ENCODE results near the gene PIK3CA.
"Not testable (repeated sequence)": the region's sequence is repeated elsewhere in the genome, so short reads cannot be mapped to it uniquely, and the experiment has no call there.

PIK3CA gene

DNA sequence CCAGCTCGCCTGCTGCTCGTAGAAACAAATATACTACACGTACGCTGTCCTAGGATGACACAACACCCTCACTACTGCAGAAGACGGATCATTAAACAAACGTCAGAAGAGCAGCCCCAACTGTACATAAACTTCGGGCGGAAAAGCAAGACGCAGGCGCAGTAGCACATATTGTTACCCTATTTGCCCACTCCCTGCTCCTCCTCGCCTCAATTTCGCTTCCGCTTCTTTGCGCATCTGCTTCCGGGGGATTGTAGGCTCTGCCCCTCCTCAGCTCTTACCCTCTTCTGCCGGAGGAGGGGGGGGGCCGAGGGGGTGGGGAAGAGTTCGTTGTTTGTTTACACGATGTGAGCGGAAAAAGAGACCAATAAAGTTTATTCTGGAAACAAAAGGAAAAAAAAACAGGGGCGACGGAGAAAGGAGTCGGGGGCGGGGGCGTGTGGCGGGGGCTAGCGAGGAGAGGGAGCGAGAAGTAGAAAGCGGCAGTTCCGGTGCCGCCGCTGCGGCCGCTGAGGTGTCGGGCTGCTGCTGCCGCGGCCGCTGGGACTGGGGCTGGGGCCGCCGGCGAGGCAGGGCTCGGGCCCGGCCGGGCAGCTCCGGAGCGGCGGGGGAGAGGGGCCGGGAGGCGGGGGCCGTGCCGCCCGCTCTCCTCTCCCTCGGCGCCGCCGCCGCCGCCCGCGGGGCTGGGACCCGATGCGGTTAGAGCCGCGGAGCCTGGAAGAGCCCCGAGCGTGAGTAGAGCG lies at the start of gene PIK3CA:
TSS of gene PIK3CA (plus strand) at position 485 of the 743 bp plus-strand sequence. CDS start 50,469 bp downstream, outside the sequence.
- in situ Hi-C loops (cut with MboI; ENCODE audit: low sequenced_read_pairs), result no loop called here

DNA sequence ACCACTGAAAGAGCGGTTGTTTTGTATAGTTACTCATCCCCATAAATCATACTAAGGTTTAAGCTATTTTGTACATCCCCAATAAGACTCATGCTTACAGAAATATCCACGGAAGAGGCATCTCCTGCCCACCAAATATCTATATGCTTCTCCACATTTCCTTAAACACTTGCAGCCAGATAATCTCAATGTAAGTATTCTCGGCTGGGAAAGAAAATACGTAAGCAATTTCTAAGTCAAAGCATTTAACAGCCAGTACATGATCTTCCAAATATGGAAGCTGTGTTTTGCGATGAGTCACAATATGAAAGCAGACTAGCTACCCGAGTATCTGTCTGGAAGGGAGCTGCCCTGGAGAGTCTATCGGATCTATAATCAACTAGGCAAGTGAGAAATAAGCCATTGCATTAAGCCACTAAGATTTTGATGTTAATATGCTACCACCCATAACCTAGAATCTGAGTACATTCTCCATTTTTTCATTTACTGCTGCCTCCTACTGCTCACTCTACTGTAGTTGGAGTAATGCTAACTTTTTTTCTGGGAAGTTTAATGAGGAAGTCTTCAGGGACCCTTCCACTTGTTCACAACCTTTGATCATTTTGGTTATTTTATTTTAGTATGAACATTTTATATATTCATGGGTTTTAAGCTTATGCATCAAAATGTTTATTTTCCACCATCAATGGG lies 49.6 kb upstream of the PIK3CA start:
- in situ Hi-C loops (cut with MboI; ENCODE audit: low sequenced_read_pairs), result no loop called here

GRCh38 chr3:179100652-179101051 lies 47.5 kb upstream of the PIK3CA start:
- in situ Hi-C loops (cut with MboI; ENCODE audit: low sequenced_read_pairs), result no loop called here

- in situ Hi-C loops (cut with MboI; ENCODE audit: low sequenced_read_pairs), result no loop called here
Measured at GRCh38 chr3:179105881-179106280, 42.3 kb upstream of the PIK3CA start.

- in situ Hi-C loops (cut with MboI; ENCODE audit: low sequenced_read_pairs), result no loop called here
Measured at GRCh38 chr3:179107617-179108016, 40.5 kb upstream of the PIK3CA start.

GRCh38 chr3:179108086-179108485 lies 40.1 kb upstream of the PIK3CA start:
- in situ Hi-C loops (cut with MboI; ENCODE audit: low sequenced_read_pairs), result no loop called here

DNA sequence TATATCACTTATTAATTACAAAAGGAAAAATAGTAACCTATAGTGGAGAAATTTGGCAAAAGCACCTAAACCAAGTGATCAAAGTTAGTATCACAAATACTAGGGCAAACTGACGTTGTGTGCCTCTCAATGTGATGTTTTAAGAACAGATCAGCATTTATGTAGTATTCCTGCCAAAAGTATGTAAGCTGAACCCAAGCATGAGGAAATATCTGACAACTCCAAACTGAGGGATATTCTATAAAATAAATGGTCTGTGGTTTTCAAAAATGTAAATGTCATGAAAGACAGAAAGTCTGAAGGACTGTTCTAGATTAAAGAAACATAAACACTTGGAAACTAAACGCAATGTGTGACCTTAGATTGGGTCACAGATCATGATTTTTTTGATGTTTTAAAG lies 34.3 kb upstream of the PIK3CA start:
- in situ Hi-C loops (cut with MboI; ENCODE audit: low sequenced_read_pairs), result no loop called here

DNA sequence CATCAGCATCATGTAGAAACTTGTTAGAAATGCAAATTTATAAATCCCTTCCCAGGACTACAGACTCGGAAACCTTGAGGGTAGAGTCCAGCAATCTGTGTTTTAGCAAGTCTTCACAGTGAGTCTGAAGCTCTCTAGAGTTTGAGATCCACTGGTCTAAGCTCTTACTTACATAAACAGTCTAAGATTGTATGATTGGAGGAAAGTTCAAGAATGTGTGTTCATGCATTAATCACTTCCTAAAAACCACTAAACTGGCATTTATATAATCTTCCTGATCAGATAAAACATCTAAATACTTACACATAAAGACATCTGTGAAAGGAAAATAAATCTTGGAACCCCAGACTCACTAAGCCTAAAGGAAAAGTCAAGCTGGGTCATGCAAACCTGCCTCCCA lies 32.7 kb upstream of the PIK3CA start:
- in situ Hi-C loops (cut with MboI; ENCODE audit: low sequenced_read_pairs), result not testable (repeated sequence)

- in situ Hi-C loops (cut with MboI; ENCODE audit: low sequenced_read_pairs), result no loop called here
Measured at GRCh38 chr3:179116816-179117215, 31.3 kb upstream of the PIK3CA start.

DNA sequence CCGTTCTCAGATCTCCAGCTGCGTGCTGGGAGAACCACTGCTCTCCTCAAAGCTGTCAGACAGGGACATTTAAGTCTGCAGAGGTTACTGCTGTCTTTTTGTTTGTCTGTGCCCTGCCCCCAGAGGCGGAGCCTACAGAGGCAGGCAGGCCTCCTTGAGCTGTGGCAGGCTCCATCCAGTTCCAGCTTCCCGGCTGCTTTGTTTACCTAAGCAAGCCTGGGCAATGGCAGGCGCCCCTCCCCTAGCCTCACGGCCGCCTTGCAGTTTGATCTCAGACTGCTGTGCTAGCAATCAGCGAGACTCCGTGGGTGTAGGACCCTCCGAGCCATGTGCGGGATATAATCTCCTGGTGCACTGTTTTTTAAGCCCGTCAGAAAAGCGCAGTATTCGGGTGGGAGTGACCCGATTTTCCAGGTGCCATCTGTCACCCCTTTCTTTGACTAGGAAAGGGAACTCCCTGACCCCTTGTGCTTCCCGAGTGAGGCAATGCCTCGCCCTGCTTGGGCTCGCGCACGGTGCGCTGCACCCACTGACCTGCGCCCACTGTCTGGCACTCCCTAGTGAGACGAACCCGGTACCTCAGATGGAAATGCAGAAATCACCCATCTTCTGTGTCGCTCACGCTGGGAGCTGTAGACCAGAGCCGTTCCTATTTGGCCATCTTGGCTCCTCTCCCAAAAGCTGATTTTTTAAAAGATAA lies 15.8 kb upstream of the PIK3CA start:
- in situ Hi-C loops (cut with MboI; ENCODE audit: low sequenced_read_pairs), result not testable (repeated sequence)

DNA sequence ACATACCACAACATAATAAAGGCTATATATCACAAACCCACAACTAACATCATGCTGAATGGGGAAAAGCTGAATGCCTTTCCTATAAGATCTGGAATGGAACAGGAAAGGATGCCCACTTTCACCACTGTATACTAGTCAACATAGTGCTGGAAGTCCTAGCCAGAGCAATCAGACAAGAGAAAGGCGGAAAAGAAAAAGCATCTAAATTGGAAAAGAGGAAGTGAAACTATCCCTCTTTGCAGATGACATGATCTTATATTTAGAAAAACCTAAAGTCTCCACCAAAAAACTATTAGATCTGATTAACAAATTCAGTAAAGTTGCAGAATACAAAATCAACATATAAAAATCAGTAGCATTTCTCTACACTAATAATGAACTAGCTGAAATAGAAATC lies 14.6 kb upstream of the PIK3CA start:
- in situ Hi-C loops (cut with MboI; ENCODE audit: low sequenced_read_pairs), result no loop called here

- in situ Hi-C loops (cut with MboI; ENCODE audit: low sequenced_read_pairs), result no loop called here
Measured at GRCh38 chr3:179136195-179136594, 12.0 kb upstream of the PIK3CA start.

GRCh38 chr3:179141890-179142289 lies 6.3 kb upstream of the PIK3CA start:
- in situ Hi-C loops (cut with MboI; ENCODE audit: low sequenced_read_pairs), result no loop called here

- in situ Hi-C loops (cut with MboI; ENCODE audit: low sequenced_read_pairs), result no loop called here
Measured at GRCh38 chr3:179146911-179147513, 1.1 kb upstream of the PIK3CA start.

DNA sequence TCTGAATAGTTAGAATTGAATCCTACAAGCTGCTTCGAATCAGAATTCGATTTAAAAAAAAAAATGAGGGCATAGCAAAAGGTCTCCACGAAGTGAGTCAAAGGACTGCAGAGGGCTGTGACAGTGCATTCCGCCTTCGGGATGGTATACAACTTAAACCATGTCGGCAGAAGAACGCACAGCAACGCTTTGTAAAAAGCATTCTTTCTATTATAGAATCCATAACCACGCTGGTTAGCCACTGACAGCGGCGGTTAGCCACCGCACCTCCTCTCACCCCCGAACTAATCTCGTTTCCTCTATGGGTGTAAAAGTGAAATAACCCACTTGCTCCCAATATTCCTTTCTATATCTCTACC lies 664 bp upstream of the PIK3CA start:
- in situ Hi-C loops (cut with MboI; ENCODE audit: low sequenced_read_pairs), result no loop called here

- in situ Hi-C loops (cut with MboI; ENCODE audit: low sequenced_read_pairs), result no loop called here
Measured at GRCh38 chr3:179148616-179149405, 654 bp downstream of the PIK3CA start.

GRCh38 chr3:179149406-179149867 lies 1.3 kb downstream of the PIK3CA start:
- in situ Hi-C loops (cut with MboI; ENCODE audit: low sequenced_read_pairs), result no loop called here

- in situ Hi-C loops (cut with MboI; ENCODE audit: low sequenced_read_pairs), result no loop called here
Measured at GRCh38 chr3:179149951-179150350, 1.8 kb downstream of the PIK3CA start.

DNA sequence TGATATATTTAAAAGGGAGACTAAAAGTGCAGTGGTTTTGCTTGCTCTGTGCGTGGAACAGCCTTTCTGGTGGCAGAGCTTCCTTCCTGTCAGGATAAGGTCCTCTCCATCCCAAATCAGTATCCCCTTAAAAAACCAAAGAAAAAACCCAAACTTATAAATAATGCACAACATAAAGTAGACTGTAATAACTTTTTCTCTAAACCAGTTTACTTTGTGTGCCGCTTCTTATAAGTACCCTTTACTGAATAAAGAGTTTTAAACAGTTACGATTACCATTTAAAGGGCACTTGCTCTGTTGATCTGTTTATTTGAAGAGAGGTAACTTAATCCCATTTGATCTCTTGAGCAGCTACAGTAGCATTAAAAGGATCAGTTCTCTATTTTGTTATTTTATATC lies 2.5 kb downstream of the PIK3CA start:
- in situ Hi-C loops (cut with MboI; ENCODE audit: low sequenced_read_pairs), result no loop called here

DNA sequence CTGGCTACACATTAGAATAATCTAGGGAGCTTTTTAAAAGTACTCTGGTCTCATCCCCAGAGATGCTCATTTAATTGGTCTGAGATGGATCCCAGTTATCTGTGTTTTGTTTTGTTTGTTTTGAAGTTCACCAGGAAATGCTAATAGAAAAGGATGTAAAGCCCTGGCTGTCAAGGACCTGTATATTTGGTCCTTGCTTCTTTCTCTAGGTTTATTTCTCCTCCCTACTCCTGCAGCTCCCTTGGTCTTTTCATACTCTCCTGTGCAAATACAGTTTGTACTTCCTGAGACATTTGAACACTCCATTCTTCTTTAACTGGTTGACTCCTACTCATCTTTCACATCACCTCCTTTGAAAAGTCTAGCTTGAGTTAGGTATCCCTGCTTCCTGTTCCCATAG lies 3.3 kb downstream of the PIK3CA start:
- in situ Hi-C loops (cut with MboI; ENCODE audit: low sequenced_read_pairs), result no loop called here

- in situ Hi-C loops (cut with MboI; ENCODE audit: low sequenced_read_pairs), result no loop called here
Measured at GRCh38 chr3:179156170-179156569, 8.0 kb downstream of the PIK3CA start.
